Right atrium auricular region (tissue), 2 donors: Measurements from ENCODE around the gene RNLS. TPM values are rescaled to one million over a fixed set of nuclear protein-coding genes. Genes with fewer than 3 reads are reported as not detected.

Source experiments
- DNase-seq: peaks from one replicate; pipeline ENCODE4 v3.0.0-alpha.2; 2019; ENCODE audit warnings: low spot score
- H3K27ac ChIP-seq, 2 donors: fragments of 200-600 bp; sonication (generic); 1 replicate in 1 of 2; 2 replicates in 1 of 2; pipeline ENCODE4 v1.5.1; 2016 to 2019
- H3K27me3 ChIP-seq, 2 donors: fragments of 200-600 bp; sonication (generic); one replicate each; pipeline versions ENCODE4 v1.5.1 to v1.6.0; 2017 to 2019
- H3K36me3 ChIP-seq: fragments of 200-600 bp; sonication (generic); one replicate; pipeline ENCODE4 v1.5.1; 2016
- H3K4me1 ChIP-seq, 2 donors: fragments of 200-600 bp; sonication (generic); one replicate each; pipeline versions ENCODE4 v1.5.1 to v1.6.0; 2017 to 2019
- H3K4me3 ChIP-seq, 2 donors: fragments of 200-600 bp; sonication (generic); 1 replicate in 1 of 2; 2 replicates in 1 of 2; pipeline ENCODE4 v1.5.1; 2017 to 2019; ENCODE audit warnings: mild to moderate bottlenecking in 1 of 2, moderate library complexity in 1 of 2
- H3K9me3 ChIP-seq, 2 donors: fragments of 200-600 bp; sonication (generic); one replicate each; pipeline ENCODE4 v1.5.1; 2019
- total RNA-seq, 2 donors: library from RNA; depleted of rRNA; stranded (reverse); fragments of >200 nt; gene quantifications; one replicate each; pipeline ENCODE4 v1.1.0, GENCODE V29; 2016
- TF ChIP-seq, protein P1 (sequence below), 2 donors: fragments of 200-600 bp; sonication (generic); IDR thresholded peaks; one replicate each; pipeline ENCODE4 v1.5.1; 2019; ENCODE audit warnings: antibody characterized with exemption in 2 of 2

Gene RNLS
- total RNA-seq, 2 donors from 2014 or later = 14.9 to 26.8 TPM

- Histone ChIP-seq H3K4me1 (peaks cover 0 to 55% of the 10 kb centered on the region in 2 donors), H3K27ac (peak overlapping the region; percentile 83 to 91), H3K27me3 (no peaks in the 10 kb centered on the region), H3K36me3 (no peaks in the 10 kb centered on the region), H3K4me3 (peak overlapping the region in 1 of 2 donors; percentile 4), H3K9me3 (no peaks in the 10 kb centered on the region)
- TF ChIP-seq, protein P1, sequence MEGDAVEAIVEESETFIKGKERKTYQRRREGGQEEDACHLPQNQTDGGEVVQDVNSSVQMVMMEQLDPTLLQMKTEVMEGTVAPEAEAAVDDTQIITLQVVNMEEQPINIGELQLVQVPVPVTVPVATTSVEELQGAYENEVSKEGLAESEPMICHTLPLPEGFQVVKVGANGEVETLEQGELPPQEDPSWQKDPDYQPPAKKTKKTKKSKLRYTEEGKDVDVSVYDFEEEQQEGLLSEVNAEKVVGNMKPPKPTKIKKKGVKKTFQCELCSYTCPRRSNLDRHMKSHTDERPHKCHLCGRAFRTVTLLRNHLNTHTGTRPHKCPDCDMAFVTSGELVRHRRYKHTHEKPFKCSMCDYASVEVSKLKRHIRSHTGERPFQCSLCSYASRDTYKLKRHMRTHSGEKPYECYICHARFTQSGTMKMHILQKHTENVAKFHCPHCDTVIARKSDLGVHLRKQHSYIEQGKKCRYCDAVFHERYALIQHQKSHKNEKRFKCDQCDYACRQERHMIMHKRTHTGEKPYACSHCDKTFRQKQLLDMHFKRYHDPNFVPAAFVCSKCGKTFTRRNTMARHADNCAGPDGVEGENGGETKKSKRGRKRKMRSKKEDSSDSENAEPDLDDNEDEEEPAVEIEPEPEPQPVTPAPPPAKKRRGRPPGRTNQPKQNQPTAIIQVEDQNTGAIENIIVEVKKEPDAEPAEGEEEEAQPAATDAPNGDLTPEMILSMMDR (IDR thresholded peaks at IDR 0.05) = no peak
- no peak for DNase-seq
Measured at GRCh38 chr10:88245974-88246511, 337.1 kb downstream of the RNLS start.

DNA sequence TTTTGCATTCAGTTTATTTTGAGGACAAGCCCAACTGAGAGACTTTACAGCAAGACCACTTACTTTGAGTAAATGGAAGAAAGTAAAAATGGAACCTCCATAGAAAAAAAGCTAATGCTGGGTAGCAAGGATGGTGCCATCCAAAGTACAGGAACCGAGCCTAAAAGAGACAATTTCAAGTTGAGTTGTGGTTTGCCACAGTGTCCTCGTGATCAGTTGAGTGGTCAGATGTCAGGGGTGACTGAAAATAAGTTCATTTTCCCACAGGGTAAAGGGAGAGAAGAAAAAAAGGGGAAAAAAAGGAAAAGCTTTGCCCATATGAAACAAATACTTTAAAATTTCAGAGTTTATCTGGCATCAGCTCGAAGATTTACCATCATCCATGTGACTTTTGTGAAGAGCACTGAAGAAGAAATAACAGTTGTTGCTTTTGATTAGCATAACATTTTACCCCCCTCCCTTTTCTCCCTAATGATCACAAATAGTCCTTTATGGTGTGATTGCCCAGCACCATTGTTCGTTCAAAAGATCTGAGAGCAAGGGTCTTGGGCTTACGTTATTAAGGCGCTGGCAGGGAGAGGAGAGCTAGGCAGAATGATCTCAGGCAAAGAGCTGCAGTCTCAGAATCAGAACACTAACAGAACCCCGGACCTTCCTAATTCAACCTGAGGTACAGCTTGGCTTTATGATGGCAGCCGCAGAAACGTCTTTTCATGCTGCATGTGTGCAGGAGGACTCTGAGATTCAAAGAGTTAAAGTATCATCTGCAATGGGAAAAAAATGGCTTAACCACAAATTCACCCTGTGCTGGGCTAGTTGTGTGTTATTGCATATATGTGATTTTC is 338.1 kb downstream of the RNLS start:
- no peaks in the 10 kb centered on the region for H3K36me3 ChIP-seq
- peak overlapping the region; percentile 83 to 91 for H3K27ac ChIP-seq
- TF ChIP-seq, protein P1 (IDR thresholded peaks at IDR 0.05) = no peak
- peaks cover 0 to 55% of the 10 kb centered on the region in 2 donors for H3K4me1 ChIP-seq
- no peaks in the 10 kb centered on the region for H3K9me3 ChIP-seq
- H3K4me3 ChIP-seq = no peak overlapping the region
- no peaks in the 10 kb centered on the region for H3K27me3 ChIP-seq
- no peak for DNase-seq

DNA sequence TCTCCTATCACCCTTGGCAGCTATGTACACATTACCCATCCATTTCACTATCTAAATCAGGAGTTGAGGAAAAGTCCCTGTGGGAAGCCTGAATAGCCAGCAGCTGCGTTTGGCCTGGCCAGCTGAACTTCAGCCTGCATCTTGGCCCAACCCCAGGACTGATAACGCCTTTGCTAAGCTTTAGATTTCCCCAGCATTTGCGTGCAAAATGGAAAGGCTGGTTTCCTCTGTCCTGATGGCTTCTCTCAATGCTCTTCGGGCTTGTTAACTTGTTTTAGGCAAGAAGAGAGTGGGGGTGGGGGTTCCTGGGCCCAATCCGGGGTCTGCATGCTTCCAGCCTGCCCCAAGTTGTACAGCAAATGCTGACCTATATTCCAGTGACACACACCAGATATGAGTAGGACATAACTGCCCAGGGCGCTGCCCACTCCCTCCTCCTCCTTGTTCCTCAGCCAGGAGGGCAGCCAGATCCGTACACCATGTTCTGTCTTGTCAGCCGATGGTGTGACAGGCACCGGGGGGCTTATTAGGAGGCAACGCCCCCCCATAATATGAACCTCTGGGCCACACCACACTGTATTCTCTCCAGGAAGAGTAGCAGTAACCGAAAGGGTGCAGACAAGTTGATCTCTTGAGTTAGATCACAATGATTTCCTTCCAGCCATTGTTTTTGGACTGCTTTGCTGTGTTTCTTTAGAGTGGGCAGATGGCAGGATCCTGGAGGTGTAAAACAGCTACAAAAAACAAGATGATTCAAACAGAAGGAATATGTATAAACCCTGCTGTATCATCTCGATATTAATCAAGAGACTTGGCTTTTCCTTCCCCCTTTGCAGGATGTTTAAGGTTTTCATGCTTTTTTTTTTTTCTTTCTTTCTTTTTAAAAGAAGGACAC is 339.0 kb downstream of the RNLS start:
- Histone ChIP-seq H3K27ac (peak overlapping the region; percentile 83 to 91), H3K36me3 (no peaks in the 10 kb centered on the region), H3K4me1 (peaks cover 0 to 59% of the 10 kb centered on the region in 2 donors), H3K9me3 (no peaks in the 10 kb centered on the region), H3K27me3 (no peaks in the 10 kb centered on the region), H3K4me3 (peak overlapping the region in 1 of 2 donors; percentile 31)
- TF ChIP-seq, protein P1 (IDR thresholded peaks at IDR 0.05) = no peak
- DNase-seq = peak; percentile 78

- Histone ChIP-seq H3K27ac (peak overlapping the region; percentile 83 to 91), H3K4me1 (peaks cover 0 to 67% of the 10 kb centered on the region in 2 donors), H3K36me3 (no peaks in the 10 kb centered on the region), H3K4me3 (peak overlapping the region in 1 of 2 donors; percentile 31), H3K9me3 (no peaks in the 10 kb centered on the region), H3K27me3 (no peaks in the 10 kb centered on the region)
- TF ChIP-seq, protein P1 (IDR thresholded peaks at IDR 0.05) = no peak
- DNase-seq = no peak
Measured at GRCh38 chr10:88243202-88243744, 339.8 kb downstream of the RNLS start.

GRCh38 chr10:88241501-88241900 is 341.6 kb downstream of the RNLS start:
- DNase-seq = no peak
- H3K27ac ChIP-seq = peak overlapping the region in 1 of 2 donors; percentile 91
- TF ChIP-seq, protein P1 (IDR thresholded peaks at IDR 0.05) = no peak
- H3K9me3 ChIP-seq = no peaks in the 10 kb centered on the region
- no peaks in the 10 kb centered on the region for H3K36me3 ChIP-seq
- peaks cover 0 to 63% of the 10 kb centered on the region in 2 donors for H3K4me1 ChIP-seq
- H3K27me3 ChIP-seq = no peaks in the 10 kb centered on the region
- no peak overlapping the region for H3K4me3 ChIP-seq
